ENCODE results near the gene PRG3.

PRG3 gene, protein sequence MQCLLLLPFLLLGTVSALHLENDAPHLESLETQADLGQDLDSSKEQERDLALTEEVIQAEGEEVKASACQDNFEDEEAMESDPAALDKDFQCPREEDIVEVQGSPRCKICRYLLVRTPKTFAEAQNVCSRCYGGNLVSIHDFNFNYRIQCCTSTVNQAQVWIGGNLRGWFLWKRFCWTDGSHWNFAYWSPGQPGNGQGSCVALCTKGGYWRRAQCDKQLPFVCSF

DNA sequence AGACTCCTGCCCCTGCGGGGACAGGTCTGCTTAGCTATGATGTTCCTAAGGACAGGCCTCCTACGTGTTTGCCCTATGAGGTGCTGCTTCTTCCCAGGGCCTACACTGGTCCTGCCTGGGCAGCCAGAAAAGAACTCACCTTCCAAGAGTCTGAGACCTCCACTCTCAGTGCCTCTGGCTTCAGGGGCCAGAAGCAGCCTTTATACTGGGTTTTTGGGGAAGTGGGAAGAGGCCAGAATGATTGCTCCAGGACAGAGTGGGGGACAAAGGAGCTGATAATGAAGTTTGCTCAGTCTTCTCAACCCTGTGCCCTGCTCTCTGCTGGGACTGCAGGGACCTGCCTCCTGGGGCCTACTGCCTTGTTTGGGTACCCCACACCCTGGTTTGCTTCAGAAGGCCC, at the start of gene PRG3:
PRG3 (minus strand) TSS at position 176 of the 400 bp plus-strand sequence. CDS start 442 bp downstream, outside the sequence.
- DNase-seq (ENCODE audit: low spot score): no peak

- DNase-seq (ENCODE audit: low spot score): no peak
Measured at GRCh38 chr11:57429946-57430345, 49.0 kb upstream of the PRG3 start.

DNA sequence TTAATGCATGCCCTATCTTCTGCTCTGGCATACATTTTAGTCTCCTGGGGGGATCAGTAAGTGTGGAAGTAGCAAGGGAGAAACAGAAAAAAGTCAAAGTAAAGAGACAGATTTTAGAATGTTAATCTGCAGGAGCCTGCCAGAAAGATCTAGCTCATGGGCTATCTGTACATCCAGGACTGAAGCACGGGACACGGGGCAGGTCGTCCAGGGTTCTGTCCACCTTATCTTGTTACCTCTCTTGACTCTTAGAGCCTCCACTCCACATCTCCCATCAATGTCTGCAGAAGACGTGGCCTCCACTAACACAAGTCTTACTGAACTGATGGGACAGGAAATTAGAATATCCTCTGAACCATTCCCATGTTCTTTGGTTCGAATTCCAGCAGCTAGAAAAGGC, 47.7 kb upstream of the PRG3 start:
- DNase-seq (ENCODE audit: low spot score): no peak

DNA sequence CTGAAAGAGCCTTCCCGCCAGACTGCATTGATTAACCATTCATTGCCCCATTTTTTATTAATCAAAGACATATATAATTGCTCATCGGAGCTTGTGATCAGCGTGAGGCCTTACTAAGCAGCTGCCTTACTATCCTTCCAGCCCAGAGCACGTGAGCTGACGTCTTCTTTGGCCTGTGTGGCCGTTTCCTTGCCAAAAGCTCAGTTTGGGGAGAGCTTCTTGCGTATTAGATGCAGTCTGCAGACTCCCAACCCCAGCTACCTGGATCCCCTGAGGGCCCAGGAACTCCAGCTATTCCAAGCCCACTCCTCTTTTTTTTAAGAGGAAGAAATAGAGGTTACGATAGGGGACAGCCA, 46.8 kb upstream of the PRG3 start:
- peak; percentile 82 for DNase-seq (ENCODE audit: low spot score)

DNA sequence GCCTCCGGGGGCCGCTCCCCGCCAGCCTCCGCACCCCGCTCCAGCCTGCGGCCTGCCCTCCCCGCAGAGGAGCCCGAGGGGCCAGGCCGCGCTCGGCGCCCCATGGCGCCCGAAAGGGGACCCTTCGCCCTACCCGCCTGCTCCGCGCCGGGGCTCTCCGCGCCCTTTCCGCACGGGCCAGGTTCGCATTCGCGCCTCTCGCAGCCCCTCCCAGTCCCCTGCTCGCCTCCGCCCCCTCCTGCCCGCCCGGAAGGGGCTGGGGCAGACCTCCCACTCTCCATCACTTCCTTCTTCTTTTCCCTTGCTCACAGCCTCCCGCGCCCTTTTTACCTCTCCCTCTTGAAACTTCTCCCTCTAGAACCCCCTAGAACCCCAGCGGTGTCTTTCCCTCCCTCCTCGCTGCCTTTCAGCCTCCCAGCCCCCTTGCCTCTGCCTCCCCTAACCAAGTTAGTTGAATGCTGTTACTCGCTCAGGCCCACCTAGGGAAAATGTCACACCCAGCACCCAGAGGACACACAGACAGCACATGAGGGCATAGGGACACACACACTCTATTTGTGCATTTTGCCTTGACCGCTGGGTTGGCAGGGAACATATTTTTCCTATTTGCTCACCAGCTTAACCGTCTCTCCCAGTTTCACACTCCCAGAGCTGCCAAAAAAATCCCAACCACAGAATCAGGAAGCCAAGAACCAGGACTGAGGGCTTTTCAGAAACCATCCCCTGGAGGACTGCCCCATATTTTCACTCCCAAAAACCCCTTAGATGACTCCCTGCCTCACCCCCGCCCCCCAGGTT, 46.2 kb upstream of the PRG3 start, which contains the start of gene SLC43A3:
SLC43A3 (minus strand) TSS at position 193 of the 798 bp plus-strand sequence. CDS start 949 bp downstream, outside the sequence.
- peak; percentile 84 for DNase-seq (ENCODE audit: low spot score)

GRCh38 chr11:57426439-57426928, 45.5 kb upstream of the PRG3 start:
- DNase-seq (ENCODE audit: low spot score): no peak

- peak; percentile 74 for DNase-seq (ENCODE audit: low spot score)
Measured at GRCh38 chr11:57425565-57426438, 44.9 kb upstream of the PRG3 start.

- DNase-seq (ENCODE audit: low spot score): peak; percentile 69
Measured at GRCh38 chr11:57424792-57425564, 44.0 kb upstream of the PRG3 start.

DNA sequence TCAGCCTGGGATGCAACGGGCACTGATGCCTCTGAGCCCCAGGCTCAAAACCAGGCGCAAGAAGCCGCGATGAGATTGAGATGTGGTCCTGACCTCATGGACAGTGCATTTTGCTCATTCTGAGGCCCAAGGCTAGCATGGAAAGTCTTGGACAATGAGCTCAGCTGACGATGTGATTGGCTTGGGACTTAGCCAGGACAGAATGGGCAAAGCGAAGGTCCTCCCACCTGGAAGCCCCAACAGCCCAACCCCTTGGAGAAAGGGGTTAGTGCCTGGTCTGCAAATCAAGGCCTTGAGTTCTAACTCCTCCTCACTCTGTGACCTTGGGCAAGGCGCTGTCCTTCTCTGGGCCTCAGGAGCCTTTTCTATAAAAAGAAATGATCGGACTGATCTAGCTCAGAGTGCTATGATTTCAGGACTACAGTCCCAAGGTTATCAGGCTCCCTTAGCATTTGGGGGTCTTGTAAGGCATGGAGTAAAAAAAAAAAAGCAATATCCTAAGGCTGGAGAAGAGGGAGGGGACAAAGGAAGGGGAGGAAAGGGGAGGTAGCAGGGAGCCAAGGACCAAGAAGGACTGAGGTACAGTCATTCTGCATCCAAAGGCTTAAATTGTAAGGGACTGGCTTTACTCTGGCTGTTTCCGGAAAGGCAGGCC, 43.3 kb upstream of the PRG3 start:
- no peak for DNase-seq (ENCODE audit: low spot score)

DNA sequence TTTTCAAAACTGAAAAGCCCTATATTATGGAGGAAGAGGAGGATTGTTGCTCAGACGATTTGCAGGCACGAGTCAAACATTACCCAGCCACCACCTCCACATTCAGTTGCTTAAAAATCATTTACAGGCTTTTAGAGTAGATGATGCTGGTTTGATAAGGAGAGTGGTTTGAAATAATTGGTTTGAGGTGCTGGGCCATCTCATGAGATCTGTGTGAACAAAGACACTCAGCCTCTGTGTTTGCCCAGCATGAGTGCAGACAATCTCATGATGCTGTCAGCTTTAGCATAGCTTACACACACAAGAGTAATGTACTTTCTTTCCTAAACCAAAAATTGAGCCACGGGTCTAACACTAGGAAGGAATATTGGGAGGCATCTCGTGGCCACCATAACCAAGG, 41.7 kb upstream of the PRG3 start:
- no peak for DNase-seq (ENCODE audit: low spot score)

DNA sequence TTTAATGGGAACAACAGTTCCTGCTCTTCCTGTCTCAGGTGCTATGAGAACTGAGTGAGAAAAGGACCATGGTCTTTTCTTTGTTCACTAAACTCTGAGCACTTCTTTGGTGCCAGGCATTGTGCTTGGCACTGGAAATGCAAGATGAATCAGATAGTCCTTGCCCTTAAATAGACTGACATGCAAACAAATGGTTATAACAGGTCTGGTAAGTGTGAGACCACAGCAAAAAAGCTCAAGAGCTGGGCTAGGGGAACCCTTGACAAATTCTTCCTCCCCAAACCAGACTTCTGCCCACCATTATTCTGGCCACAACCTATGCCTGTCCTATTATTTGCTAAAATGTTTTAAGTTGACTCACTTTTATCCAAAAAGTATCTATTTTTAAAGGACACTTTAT, 40.9 kb upstream of the PRG3 start:
- DNase-seq (ENCODE audit: low spot score): no peak

DNA sequence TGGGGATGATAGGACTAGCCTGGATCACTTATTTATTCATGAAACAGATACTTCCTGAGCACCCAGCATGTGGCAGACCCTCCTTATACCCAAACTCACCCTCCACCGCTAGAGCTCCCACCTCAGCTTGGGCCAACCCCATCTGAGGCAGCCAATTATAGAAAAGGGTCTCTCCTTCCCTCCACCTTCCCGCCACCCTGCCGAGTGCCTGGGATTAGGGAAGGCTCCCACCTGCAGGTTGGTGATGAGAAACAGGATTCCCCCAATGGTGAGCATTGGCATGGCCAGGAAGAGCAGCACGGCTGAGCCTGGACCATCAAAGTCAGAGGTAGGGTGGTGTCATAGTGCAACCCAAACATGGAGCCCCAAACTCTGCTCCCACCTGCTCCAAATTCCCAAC, 40.1 kb upstream of the PRG3 start:
- DNase-seq (ENCODE audit: low spot score): no peak

GRCh38 chr11:57419146-57419545, 38.2 kb upstream of the PRG3 start:
- no peak for DNase-seq (ENCODE audit: low spot score)

- DNase-seq (ENCODE audit: low spot score): no peak
Measured at GRCh38 chr11:57418131-57418530, 37.2 kb upstream of the PRG3 start.

DNA sequence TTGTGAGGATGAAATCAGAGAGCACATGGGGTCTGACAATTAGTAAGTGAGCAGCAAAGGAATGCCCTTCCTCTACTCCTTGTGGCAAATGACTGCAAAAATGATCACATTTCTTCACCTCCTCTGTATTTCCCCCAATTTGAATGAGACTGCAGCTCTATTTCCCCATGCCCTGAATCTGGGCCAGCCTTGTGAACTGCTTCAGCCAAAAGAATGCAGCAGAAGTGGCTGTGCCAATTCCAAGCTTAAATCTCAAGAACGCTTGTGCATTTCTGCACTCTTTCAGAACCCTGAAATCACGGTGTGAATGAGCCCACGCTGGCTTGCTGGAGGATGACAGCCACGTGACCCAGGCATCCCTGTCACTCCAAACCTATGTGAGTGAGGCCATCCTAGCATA, 36.1 kb upstream of the PRG3 start:
- DNase-seq (ENCODE audit: low spot score): no peak

GRCh38 chr11:57416436-57416835, 35.5 kb upstream of the PRG3 start:
- no peak for DNase-seq (ENCODE audit: low spot score)

DNA sequence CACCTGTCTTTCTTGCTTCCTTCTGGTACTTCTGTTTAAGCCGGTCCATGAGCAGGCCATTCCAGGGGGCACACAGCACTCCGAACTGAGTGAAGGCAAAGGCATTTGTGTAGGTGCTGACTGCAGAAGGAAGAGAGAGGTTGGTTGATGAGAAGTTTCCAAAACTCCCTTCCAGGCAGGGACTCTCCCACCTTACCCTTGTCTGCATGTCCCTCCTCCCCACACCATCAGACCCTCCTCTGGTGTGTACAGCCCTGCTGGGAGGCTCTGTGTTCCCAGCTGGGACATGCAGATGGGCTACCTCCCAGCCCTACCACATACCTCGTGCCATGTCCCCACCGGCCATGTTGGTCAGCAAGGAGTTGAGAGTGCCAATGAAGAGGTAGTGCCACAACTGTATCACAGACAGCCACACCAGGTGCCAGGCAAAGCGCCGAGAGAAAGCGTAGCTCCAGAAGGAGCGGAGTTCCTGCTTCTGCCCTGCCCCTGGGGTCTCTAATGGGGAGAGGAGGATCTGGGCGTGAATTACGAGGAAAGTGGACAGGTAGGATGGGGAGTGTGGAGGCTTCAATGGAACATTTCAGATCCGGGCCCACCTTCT, 33.8 kb upstream of the PRG3 start:
- DNase-seq (ENCODE audit: low spot score): no peak

GRCh38 chr11:57413681-57414080, 32.7 kb upstream of the PRG3 start:
- DNase-seq (ENCODE audit: low spot score): no peak

DNA sequence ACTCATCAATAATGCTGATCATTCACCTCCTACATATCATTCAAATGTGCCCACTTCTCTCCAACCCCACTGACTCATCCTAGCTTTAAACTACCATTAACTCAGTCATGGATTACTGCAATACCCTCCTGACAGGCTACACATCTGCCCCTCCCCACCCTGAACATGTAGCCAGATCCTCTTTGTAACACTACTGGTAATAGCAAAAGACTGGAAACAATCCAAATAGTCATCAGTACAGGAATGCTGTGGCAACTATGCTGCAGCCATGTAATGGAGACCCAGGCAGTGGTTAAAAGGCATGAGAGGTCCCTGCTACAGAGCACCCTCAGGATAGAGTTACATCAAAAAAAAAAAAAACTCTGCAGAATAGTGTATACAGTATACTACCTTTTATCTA, 29.3 kb upstream of the PRG3 start:
- no peak for DNase-seq (ENCODE audit: low spot score)

- no peak for DNase-seq (ENCODE audit: low spot score)
Measured at GRCh38 chr11:57409321-57410100, 28.6 kb upstream of the PRG3 start.

Data from left forelimb (tissue), 1 donor.